Measurements from ENCODE around the gene AKAP8L. TPM values are rescaled to one million over a fixed set of nuclear protein-coding genes. Genes with fewer than 3 reads are reported as not detected.
A peak's percentile ranks its signal among the peaks of the same experiment; 100 is the strongest.

The AKAP8L gene
- total RNA-seq, 1 donor from 2014 or later: 31.6 TPM

DNA sequence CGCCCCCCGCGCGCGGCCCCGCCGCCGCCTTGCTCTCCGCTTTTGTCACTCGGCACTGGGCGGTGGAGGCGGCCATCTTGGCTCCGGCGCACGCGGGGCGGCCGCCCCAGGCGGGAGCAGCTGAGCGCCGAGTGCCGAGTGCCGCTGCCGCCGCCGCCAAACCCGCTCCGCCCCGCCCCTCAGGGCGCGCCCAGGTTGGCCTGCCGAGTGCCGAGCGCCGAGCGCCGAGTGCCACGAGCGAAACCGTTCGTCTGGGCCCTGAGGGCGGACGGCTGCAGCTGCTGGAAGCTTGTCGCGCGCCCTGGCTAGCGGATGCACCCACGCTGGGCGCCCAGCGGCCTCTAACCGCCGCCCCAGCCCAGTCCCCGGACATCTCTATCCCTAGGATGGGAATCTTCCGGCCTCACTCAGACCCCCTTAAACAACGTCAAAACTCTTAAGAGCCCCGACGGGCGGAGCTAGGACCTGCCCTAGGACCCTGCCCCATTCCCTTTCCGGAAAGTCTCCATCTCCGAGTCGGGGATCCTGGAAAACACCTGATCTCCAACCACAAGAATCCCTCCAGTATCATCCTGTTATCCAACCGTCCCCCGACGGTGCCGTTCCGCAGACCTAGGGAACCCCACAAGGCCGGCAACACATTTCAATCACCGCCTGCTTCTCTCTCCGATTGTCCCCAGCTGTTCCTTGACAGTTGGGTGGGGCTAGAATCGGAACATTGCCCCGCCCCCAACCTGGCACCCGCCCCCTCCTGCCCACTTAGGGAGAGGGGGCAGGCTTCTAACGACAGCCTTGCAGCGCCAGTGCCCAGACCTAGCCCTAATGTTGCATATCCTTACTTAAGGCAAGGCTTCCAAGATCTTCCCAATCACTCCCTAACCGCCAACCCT lies 14.1 kb upstream of the AKAP8L start:
- peak; percentile 94 for ATAC-seq

DNA sequence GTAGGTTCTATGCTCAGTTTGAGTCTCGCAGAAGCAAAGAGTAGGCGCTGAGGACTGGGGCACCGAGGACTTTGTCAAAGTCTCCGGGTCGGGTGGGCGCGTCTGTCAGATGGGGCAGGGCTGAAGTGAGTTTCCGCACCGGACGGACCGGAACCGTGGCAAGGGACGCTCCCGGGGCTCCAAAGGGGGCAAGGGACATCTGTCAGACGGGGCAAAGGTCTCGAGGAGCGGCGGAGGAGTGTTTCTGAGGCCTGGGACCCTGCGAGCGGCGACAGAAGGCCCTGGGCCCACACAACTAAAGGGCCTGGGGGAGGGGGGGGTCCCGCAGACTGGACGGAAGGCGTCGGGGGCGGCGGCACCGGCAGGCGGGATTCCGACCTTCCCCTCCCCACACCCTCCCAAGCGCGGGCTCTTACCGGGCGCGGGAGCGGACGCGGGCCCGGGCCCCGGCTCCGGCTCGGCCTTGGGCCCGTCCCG lies 13.3 kb upstream of the AKAP8L start:
- ATAC-seq: no peak

DNA sequence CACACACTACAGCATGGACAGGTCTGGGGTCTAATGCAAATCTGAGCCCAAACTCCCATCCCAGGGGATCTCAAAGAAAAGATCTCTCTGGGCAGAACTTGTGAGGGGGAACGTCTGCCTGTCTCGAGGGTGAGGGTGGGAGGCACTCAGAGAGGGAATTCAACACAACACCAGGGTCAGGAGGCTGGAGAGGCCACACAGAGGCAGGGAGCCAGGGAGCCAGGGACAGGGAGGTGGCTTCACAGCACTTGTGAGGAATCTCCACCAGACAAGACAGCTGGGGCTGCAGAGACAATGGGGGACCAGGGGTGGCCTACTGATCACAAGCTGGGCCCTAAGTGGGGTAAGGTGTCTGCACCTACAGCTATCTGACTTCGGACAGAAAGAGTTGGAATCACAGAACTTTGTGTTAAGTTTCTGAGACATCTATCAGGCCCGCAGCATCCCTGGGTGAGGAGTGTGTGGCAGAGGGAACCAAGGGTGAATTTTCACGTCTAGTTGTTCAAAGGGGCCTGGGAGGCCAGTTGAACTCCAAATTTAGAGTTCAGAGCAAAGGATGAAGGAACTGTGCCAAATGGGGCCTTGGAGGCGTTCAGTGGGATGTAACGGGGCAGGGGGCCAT lies 12.7 kb upstream of the AKAP8L start:
- no peak for ATAC-seq

DNA sequence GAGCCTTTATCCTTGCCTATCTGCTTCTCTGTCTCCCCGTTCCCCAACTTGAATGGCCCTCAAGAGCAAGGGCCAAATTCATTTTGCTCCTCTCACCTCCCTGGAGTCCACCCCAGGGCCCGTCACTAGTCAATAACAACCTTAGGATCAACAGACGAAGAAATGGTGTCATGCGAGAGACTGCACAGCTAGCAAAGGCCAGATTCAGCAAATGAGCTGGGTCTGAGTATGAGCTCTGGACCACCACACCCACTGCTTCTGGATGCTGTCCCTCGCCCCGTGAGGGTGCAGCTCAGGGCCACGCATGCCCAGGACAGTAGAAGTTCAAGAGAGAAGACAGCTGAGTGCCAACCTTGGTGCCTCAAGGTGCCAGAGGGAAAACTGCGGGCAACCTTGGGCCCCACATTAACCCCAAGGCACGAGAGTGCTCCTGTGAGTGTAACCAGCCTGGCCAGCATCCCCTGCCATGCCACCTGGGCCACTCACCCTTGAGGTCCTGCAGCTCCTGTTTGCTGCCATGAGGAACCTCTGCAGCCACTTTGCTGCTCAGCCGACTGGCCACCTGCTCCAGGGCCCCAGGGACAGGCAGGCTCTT lies 11.8 kb upstream of the AKAP8L start:
- ATAC-seq: no peak

DNA sequence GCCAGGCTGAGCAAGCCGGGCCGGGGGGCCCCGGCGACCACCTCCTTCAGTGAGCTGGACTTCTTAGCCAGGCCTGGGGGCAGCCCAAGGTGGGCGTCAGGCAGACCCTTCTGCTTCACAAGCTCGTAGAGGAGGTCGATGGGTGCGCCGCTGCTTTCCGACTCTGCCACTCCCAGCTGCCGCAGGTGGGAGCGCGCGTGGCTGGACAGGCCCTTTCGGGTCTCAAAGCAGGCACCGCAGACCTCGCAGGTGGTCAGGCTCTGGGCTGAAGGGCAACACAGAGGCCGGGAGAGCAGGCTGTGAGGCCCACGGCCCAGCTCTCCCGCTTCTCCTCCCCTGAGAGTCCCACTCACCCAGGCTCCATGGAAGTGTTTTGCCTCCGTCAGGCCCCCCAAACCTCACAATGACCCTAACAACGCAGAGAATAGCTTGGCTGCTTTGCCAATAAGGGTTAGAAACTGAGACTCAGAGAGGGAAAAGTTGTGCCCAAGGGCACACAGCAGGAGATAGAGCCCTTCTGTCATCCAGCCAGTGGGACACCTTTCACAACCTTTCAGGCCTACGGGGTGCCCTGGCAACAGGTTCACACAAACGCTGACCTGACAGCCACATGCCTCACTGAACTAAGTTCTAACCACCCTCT lies 11.2 kb upstream of the AKAP8L start:
- ATAC-seq: no peak

DNA sequence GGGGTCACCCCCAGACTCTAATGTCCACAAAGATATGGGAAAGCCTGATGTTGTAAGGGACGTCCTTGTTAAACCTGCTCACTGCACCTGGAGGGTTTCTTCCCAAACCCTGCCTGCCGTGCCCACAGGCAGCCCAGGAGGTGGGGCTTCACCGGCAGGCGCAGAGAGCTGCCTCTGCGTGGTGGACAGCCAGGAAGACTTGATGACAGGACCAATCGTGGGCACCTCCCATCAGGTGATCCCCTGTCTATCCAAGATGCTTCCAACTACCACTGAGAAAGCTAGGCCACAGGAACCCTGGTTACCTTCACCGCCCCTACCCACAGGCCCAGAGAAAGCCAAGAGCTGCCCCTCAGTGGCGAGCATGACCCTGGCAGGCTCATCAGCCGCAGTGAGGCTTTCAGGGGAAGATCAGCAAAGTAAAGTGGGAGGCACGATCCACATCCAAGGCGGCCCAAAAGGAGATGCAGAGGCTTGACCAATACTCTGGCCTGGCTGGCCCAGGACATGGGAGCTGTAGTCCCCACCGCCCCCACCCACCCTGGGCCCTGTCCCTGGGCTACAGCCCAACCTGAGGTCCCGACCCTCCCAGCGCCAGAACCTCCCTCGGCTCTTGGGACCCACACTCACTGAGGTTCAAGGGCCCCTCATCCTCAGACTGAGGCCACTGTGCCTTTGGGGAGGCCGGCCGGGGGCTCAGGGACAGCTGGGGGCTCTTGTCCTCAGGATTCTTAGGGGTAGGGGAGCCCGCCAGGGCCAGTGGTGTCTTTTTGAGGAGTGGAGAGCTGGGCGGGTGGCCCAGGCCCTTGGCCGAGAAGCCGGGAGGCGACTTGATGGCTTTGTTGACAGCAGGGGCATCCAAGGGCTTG lies 10.4 kb upstream of the AKAP8L start:
- ATAC-seq: no peak

DNA sequence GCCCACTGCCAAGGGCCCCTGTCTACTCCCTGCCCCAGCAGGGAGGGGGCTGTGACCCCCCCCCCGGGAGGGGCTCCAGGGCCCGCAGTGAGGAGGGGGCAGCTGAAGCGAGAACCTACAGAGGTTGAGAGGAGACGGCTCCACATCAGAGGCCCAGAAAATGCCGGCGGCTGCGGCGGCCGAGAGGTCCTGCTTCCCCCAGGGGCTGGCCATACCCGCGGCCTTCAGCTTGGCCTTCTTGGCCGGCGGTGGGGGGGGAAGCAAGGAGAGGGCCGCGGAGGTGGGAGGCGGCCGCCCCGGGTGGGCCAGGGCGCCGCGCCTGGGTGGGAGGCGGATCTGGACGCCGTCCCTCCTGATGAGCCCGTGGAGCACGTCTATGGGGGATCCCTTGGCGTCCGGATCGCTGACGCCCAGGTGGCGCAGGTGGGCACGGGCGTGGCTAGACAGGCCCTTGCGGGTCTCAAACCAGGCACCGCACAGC lies 9.2 kb upstream of the AKAP8L start:
- no peak for ATAC-seq

DNA sequence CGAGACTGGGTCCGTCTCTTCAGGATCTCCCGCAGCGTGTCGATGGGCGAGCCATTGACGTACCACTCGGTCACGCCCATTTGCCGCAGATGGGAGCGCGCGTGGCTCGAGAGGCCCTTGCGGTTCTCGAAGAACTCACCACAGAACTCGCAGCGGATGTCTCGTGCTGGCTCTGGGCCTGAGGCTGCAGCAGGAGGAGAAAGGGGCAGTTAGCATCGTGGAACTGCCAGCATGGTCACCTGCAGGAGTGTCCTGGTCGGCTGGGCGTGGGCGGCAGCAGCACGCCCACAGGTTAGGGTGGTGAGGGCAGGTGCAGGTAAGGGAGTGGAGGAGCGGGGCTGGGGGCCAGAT lies 8.5 kb upstream of the AKAP8L start:
- no peak for ATAC-seq

DNA sequence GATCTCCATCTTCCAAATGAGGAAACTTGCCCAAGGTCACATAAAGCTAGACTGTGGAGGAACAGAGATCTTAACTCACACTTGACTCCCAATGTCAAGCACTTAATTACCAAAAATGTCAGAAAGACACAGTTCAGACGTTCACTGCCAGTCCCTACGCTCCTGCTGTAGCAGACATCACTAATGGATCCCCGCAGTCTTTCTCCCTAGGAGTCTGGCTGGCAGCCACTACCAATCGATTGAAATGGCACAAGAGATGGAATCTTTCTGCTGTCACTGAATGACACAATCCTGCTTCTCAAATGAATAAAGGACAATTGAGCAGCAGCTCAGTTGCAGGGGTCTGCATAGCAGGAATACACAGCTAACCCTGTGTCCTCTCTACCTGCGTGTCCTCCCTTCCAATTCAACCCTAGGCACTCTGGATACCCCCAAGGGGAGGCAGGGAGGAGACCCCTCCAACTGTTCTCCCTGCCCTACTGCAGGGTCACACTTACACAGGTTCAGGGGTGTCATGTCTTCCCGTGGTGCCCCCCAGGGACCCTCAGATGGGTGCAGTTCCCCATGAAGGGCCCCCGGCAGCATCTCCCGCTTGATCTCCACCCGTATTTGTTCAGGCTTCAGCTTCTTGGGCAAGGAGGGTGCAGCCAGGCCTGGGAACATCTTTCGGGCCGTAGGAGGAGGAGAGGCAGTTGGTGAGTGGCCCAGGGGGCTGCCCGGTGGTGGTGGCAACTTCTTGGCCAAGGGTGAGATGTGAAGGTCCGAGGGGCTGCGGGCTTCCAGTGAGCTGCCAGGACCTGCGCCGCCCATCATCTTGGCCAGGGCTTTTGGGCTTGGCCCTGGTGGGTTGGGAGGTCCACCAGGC lies 7.9 kb upstream of the AKAP8L start:
- no peak for ATAC-seq

DNA sequence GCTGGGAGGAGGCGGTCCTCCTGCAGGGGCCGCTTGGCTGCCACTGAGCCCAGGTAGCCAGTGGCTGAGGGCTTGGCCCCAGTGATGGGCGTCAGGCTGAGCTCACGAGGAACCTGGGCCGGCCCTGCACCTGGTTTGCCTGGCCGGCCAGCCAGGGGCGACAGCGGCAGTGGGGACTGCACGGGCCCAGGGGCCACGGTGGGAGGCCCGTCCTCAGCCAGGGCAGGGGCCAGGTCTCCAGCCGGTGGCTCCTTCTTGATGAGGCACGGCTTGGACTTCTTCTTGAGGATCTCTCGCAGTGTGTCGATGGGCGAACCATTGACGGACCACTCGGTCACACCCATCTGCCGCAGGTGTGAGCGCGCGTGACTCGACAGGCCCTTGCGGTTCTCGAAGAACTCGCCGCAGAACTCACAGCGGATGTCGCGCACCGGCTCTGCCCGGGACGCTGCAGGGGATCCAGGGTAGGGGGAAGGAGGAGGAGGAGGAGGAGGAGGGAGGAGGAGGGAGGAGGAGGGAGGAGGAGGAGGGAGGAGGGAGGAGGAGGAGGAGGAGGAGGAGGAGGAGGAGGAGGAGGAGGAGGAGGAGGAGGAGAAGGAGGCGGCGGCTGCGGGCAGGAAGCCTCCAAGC lies 6.6 kb upstream of the AKAP8L start:
- ATAC-seq: no peak

DNA sequence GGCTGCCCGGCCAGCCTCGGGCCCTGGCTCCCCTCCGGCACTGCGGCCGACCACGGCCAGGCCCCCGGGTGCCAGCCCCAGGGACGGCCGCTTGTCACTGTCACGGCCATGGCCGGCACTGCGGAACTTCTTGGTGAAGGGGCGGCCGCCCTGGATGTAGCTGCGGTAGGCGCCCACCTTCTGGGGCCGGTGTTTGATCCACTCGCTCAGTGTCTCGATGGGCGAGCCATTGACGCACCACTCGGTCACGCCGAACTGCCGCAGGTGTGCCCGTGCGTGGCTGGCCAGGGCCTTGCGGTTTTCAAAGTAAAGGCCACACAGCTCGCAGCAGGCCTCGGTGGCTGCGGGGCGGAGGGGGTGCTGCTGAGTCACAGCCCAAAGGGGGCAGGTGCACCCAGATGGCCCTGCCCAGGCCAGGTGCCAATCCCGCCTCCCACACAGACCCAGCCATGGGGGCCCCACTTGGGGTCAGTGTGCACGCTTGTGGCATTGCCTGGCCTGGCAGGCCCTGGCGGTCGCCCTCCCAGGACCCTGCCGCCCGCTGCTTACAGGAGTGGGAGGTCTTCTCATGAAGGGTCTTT lies 6.0 kb upstream of the AKAP8L start:
- ATAC-seq: no peak

DNA sequence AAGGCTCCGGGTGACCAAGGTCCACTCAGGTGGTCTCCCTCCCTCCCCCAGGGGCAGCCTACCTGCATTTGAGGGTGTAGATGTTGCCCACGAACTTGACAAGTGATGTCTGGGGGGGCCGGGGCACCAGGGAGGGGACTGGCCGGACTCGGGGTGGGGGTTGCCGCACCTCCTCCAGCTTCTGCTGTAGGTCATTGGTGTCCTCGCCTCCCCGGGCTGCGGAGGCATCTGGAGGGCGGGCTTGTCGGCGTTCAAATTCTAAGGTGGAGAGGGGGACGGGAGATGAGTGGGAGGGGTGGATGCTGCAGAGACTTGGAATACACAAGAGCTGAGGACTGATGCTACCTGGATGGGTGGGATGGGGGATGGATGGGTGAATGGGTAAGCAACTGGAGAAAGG lies 5.3 kb upstream of the AKAP8L start:
- ATAC-seq: no peak

DNA sequence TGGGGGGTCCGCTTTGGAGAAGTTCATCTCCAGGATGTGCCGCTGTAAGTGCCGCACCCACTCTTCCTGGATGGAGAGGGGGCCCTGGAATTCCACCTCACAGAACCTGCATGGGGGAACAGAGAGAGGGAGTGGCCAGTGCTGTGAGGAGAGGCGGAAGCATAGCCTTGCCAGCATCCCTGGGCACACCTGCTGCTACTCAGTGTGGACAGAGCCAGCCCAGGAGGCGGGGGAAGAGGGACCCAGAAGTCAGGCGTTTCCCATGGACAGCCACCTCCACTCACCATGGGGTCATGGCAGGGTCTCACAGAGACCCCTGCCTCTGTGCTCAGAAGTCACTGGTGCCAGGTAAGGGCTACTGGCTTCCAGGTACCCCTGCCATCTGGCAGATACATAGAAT lies 4.3 kb upstream of the AKAP8L start:
- ATAC-seq: no peak

DNA sequence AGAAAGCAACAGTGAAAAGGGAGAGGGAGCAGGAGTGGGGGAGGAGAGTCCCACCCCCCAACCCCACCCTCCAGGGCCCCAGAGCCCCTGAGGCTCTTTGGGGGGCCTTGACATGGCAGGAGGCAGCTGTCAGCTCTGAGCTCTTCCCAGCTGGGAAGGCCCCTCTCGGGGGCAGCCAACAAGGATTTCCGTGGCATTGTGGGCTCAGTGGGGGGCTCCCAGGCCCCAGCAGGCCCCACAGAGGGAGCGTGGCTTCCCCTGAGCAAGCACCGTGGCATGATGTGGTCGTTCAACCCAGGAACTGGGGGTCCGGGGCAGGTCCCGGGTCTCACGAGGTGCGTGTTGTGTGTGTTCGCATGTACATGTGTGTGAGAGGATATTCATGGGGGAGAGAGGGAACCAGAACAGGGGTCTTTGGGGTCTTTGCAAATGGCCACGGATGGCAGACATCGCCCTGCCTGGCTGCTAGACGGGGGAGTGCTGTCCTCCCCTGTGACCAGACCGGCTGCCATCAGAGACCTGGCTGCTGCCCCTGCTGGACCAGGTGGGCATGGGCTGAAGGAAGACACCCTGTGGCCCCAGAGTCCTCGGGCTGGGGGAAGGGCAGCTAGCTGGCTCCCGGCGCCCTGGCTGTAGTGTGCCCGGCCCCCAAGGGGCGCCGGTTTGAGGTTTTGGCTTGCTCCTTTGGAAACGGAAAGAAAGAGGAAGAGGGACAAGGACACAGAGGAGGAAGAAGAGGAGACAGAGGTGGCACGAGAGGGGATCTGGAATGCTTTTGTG lies 3.7 kb upstream of the AKAP8L start:
- no peak for ATAC-seq

DNA sequence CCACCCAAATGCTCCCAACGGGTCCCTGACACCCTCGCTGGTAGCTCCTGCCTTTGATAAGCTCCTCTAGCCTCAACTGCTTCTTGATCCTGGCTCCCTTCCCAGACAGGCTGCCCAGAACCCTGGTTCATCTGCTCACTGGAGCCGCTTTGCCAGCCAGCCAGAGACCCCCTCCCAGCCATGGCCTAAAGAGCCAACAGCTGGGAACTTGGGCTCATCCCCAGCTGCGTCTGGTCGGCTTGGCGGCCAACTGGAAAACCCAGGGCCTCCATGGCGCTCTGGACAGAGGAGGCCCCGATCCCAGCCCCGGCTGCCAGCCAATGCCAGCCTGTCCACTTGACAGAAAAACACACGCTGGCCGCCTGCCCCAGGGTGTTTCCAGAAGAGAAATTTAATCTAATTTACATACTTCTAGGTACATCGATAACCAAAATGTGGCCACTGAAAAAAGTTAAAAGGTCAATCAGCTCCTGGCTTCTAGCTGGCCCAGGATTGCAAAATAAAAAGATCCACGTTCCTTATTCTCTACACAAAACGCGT lies 3.0 kb upstream of the AKAP8L start:
- no peak for ATAC-seq

DNA sequence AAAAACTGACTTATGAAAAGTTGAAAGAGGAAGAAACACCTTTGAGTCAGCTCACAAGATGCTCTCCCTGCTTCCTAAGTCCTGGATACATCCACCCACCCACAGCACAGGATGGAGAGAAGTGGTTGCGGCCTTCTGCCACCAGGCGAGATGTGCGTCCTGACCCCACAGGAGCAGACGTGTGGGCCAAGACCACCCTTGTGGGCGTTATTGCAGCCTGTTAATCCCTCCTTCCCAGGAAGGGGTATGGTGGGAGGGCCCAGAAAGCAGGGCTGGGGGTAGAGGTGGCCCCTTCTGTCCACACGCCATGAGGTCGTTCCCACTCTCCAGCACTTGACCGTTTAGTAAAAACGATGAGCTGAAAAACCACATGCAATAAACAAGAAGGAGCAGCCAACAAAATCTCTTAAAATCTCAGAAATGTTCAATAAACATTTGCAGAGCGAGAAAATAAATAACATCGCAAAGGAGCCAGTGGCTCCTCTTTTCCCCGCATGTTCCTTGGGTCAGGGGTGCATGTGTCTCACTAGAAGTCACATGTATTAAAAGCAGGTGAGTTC lies 2.4 kb upstream of the AKAP8L start:
- no peak for ATAC-seq

DNA sequence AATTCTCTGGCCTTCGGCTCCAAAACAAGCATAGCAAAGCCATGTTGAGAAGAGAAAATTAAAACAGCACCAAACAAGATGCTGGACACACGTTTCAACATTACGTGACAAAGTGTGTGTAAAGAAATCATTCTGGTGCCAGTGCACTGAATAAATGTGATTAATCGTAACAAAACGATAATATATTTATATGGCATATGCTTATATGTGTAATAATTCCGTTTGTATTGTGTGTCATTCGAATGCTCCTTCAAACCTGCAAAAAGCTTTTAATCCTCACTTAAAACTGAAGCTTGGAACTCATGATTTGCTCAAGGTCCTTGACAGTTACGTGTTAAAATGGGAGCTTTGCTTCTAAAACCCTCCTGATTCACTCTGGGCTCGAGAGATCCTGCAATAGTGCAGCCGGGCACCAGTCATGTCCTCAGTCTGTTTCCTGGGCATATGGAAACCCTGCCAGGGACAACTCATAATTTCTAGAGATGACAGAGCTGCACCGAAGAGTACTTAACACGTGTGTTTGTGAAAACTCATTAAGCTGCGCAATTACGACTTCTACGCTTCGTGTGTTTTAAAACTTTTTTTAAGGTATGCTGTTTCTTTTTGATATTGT lies 731 bp upstream of the AKAP8L start:
- ATAC-seq: no peak

DNA sequence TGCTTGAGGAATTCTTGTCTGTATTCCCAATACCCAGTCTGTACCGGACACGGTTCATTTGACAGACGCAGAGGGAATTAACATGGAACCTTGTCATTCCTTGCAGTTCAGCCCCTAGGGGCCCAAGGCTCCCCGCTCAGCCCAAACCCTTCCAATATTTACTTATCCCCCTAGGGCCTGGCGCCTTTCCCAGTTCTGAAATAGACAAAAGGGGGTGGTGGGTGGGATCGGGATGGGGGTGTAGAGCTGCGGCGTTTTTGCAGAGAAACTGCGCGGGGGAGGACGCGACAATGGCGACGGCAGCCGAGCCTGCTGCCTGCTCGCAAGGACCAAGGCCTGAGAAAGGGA lies 583 bp downstream of the AKAP8L start:
- ATAC-seq: peak; percentile 2

All from esophagus mucosa (tissue), 1 donor.